ENCODE measurements around the gene TAF1. TPM values are rescaled to one million over a fixed set of nuclear protein-coding genes. Genes with fewer than 3 reads are reported as not detected.
A peak's percentile ranks its signal among the peaks of the same experiment; 100 is the strongest.

Gene TAF1
- total and polyA plus RNA-seq, 9 of the 15 experiments (the other 6 are each of a cell fraction or from before 2014, with no cell fraction given) = 6.4 to 45.1 (median 38.1) TPM

DNA sequence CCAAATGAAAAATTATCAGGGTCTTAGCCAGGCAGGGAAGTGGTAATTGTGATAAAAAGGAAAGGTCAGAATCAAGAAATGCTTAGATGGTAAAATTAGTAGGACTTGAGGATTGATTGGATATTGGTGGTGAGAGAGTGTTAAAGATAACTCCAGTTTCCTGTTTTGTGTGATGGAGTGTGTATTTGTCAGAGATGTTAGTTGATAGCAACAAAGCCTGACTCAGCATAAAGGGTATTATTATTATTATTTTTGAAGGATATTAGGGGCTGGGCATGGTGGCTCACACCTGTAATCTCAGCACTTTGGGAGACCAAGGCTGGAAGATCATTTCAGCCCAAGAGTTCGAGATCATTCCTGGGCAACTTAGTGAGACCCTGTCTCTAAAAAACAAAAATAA, 143.1 kb downstream of the TAF1 start (continued):
- TF ChIP-seq, protein P1, sequence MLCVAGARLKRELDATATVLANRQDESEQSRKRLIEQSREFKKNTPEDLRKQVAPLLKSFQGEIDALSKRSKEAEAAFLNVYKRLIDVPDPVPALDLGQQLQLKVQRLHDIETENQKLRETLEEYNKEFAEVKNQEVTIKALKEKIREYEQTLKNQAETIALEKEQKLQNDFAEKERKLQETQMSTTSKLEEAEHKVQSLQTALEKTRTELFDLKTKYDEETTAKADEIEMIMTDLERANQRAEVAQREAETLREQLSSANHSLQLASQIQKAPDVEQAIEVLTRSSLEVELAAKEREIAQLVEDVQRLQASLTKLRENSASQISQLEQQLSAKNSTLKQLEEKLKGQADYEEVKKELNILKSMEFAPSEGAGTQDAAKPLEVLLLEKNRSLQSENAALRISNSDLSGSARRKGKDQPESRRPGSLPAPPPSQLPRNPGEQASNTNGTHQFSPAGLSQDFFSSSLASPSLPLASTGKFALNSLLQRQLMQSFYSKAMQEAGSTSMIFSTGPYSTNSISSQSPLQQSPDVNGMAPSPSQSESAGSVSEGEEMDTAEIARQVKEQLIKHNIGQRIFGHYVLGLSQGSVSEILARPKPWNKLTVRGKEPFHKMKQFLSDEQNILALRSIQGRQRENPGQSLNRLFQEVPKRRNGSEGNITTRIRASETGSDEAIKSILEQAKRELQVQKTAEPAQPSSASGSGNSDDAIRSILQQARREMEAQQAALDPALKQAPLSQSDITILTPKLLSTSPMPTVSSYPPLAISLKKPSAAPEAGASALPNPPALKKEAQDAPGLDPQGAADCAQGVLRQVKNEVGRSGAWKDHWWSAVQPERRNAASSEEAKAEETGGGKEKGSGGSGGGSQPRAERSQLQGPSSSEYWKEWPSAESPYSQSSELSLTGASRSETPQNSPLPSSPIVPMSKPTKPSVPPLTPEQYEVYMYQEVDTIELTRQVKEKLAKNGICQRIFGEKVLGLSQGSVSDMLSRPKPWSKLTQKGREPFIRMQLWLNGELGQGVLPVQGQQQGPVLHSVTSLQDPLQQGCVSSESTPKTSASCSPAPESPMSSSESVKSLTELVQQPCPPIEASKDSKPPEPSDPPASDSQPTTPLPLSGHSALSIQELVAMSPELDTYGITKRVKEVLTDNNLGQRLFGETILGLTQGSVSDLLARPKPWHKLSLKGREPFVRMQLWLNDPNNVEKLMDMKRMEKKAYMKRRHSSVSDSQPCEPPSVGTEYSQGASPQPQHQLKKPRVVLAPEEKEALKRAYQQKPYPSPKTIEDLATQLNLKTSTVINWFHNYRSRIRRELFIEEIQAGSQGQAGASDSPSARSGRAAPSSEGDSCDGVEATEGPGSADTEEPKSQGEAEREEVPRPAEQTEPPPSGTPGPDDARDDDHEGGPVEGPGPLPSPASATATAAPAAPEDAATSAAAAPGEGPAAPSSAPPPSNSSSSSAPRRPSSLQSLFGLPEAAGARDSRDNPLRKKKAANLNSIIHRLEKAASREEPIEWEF (CRISPR knock-in tag; IDR thresholded peaks at IDR 0.05) = no peak
- TF ChIP-seq ZNF316 (IDR thresholded peaks at IDR 0.05) (peak; percentile 90), SMARCE1 (IDR thresholded peaks at IDR 0.05) (no peak), ZKSCAN1 (IDR thresholded peaks at IDR 0.05; ENCODE audit: low read depth, low read length) (no peak)

DNA sequence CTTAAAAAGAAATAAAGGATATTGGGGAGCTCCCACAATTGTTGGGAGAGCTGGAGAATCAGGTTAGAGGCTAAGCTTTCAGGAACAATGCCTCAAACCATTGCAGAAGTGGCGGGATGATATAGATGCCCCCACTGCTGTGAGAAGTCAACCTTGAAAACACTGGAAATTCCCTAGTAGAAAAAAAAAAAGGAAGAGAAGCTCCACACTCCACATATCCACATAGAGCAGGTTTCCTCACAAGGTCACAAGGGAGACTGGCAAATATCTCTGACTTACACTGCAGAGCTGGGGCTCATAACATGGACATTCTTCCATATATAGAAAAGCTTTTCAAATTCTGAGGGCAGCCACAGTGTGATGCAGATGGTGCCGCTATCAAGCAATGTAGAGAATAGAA, 144.0 kb downstream of the TAF1 start:
- WGBS (ENCODE audit: insufficient coverage, low coverage, missing lambda C conversion rate) = 52% methylated on average over 2 of the region's 2 CpGs
- in situ Hi-C loops (cut with MboI) = no loop called here
- Histone ChIP-seq H3K27me3 (ENCODE audit: control insufficient read depth in 2 of 2, insufficient read depth in 2 of 2, low read length in 2 of 2) (no peaks in the 10 kb centered on the region), H3K4me3 (no peak overlapping the region), H3K79me2 (ENCODE audit: control insufficient read depth, insufficient read depth, low read length) (no peaks in the 10 kb centered on the region), H3K27ac (ENCODE audit: extremely low read depth, low read depth, low read length) (no peak overlapping the region), H3K9ac (ENCODE audit: insufficient read depth in 1 of 2, low read depth in 2 of 2, low read length in 2 of 2) (no peak overlapping the region), H2AFZ (ENCODE audit: low read depth, low read length) (no peak overlapping the region), H3K9me1 (ENCODE audit: control insufficient read depth, insufficient read depth, low read length) (no peaks in the 10 kb centered on the region), H3K36me3 (ENCODE audit: control insufficient read depth, insufficient read depth, low read length) (no peaks in the 10 kb centered on the region), H4K20me1 (replicated peaks; ENCODE audit: control insufficient read depth, insufficient read depth, low read length) (no peaks in the 10 kb centered on the region), H3K9me3 (replicated peaks; ENCODE audit: control insufficient read depth, insufficient read depth, low read depth, low read length) (no peaks in the 10 kb centered on the region; the same call in 1 of the 2 replicates), H3K4me2 (ENCODE audit: insufficient read depth, low read length) (no peak overlapping the region), H3K4me1 (replicated peaks in 1 of 2; ENCODE audit: control insufficient read depth in 2 of 2, insufficient read depth in 2 of 2, low read length in 2 of 2) (no peaks in the 10 kb centered on the region)
- ChIA-PET POLR2A (interaction anchor here (0.7 to 1.6 kb wide), 2 partner anchors 20 to 22 kb away, joined by 3 to 6 read pairs; partner anchors contain the start of gene OGT), CTCF (ENCODE audit: low intra/inter-chr PET ratio) (no interaction called here)
- FAIRE-seq = no peak
- no peak for DNase-seq (ENCODE audit: extremely low read depth in 1 of 4, low spot score in 3 of 4)
- BruUV-seq (replicated peaks) = no TSS peak
- intact Hi-C loops (cut with micrococcal nuclease) = no loop called here
- TF ChIP-seq, protein P2, sequence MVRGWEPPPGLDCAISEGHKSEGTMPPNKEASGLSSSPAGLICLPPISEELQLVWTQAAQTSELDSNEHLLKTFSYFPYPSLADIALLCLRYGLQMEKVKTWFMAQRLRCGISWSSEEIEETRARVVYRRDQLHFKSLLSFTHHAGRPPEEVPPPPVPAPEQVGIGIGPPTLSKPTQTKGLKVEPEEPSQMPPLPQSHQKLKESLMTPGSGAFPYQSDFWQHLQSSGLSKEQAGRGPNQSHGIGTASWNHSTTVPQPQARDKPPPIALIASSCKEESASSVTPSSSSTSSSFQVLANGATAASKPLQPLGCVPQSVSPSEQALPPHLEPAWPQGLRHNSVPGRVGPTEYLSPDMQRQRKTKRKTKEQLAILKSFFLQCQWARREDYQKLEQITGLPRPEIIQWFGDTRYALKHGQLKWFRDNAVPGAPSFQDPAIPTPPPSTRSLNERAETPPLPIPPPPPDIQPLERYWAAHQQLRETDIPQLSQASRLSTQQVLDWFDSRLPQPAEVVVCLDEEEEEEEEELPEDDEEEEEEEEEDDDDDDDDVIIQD (CRISPR knock-in tag; IDR thresholded peaks at IDR 0.05) = no peak
- TF ChIP-seq U2AF1 (optimal IDR thresholded peaks at IDR 0.05; ENCODE audit: low read depth, low read length) (no peak), STAT5A (IDR thresholded peaks at IDR 0.05; ENCODE audit: borderline replicate concordance, low read length) (no peak), BACH1 (tag; IDR thresholded peaks at IDR 0.05) (no peak), C11orf30 (IDR thresholded peaks at IDR 0.05; ENCODE audit: low read depth) (no peak), PTBP1 (IDR thresholded peaks at IDR 0.05; ENCODE audit: low read depth, low read length) (no peak), TRIM28 (IDR thresholded peaks at IDR 0.05) (no peak), MCM7 (IDR thresholded peaks at IDR 0.05) (no peak), CCNT2 (IDR thresholded peaks at IDR 0.05; ENCODE audit: borderline replicate concordance, extremely low read depth, insufficient read length, low read depth, low read length) (no peak)
- no peak for ATAC-seq

Measured in K562 (cell line).